Fibroblast of lung (primary cell): Measurements from ENCODE around the gene THOP1. TPM values are rescaled to one million over a fixed set of nuclear protein-coding genes. Genes with fewer than 3 reads are reported as not detected.

Experiments
- DNase-seq, 2 donors: peaks; one replicate each; pipeline versions ENCODE4 v3.0.0 to v3.0.0-alpha.2; 2010; ENCODE audit warnings: low read depth in 2 of 2
- H2AFZ ChIP-seq: 2 replicates; pipeline ENCODE4 v1.5.1; 2012; ENCODE audit warnings: low read length, control low read depth, inconsistent platforms
- H3K27ac ChIP-seq: 2 replicates; pipeline ENCODE4 v1.5.1; 2011; ENCODE audit warnings: low read length, control low read depth; ENCODE audit not compliant: insufficient read depth
- H3K27me3 ChIP-seq: 2 replicates; pipeline ENCODE4 v1.5.1; 2011; ENCODE audit warnings: mild to moderate bottlenecking, low read length; ENCODE audit not compliant: control insufficient read depth, insufficient read depth
- H3K36me3 ChIP-seq: 2 replicates; pipeline ENCODE4 v1.5.1; 2011; ENCODE audit warnings: low read length; ENCODE audit not compliant: control insufficient read depth, insufficient read depth
- H3K4me1 ChIP-seq: 2 replicates; pipeline ENCODE4 v1.5.1; 2011; ENCODE audit warnings: low read length; ENCODE audit not compliant: control insufficient read depth, insufficient read depth; ENCODE audit errors: extremely low read depth
- H3K4me2 ChIP-seq: 2 replicates; pipeline ENCODE4 v1.5.1; 2011; ENCODE audit warnings: low read length, control low read depth; ENCODE audit not compliant: insufficient read depth; ENCODE audit errors: extremely low read depth
- H3K4me3 ChIP-seq, 4 experiments: fragments of 200-600 bp in 1 of 4; sonication (generic) in 1 of 4; replicated peaks in 1 of 4; 2 replicates each; pipeline ENCODE4 v1.5.1; 2011 to 2016; ENCODE audit warnings: low read length in 4 of 4, low read depth in 3 of 4, mild to moderate bottlenecking in 3 of 4, control low read depth in 2 of 4, inconsistent platforms in 1 of 4, mixed read lengths in 1 of 4; ENCODE audit not compliant: insufficient read depth in 1 of 4; ENCODE audit errors: control extremely low read depth in 1 of 4
- H3K79me2 ChIP-seq: 2 replicates; pipeline ENCODE4 v1.5.1; 2012; ENCODE audit warnings: mild to moderate bottlenecking, low read length, inconsistent platforms; ENCODE audit not compliant: control insufficient read depth, insufficient read depth
- H3K9ac ChIP-seq: 2 replicates; pipeline ENCODE4 v1.5.1; 2011; ENCODE audit warnings: mild to moderate bottlenecking, low read length, control low read depth; ENCODE audit not compliant: insufficient read depth
- H3K9me3 ChIP-seq: 2 replicates; pipeline ENCODE4 v1.5.1; 2012; ENCODE audit warnings: low read depth, low read length; ENCODE audit not compliant: control insufficient read depth, insufficient read depth
- H4K20me1 ChIP-seq: 2 replicates; pipeline ENCODE4 v1.5.1; 2011; ENCODE audit warnings: low read length; ENCODE audit not compliant: control insufficient read depth, insufficient read depth; ENCODE audit errors: extremely low read depth
- EZH2 ChIP-seq: IDR thresholded peaks from 2 replicates; pipeline ENCODE4 v1.5.1; 2012; ENCODE audit warnings: low read length, control low read depth, mild to moderate bottlenecking; ENCODE audit errors: missing control alignments
- polyA plus RNA-seq, 2 donors: library from polyadenylated mRNA; depleted of rRNA in 1 of 2; stranded (reverse) in 1 of 2; unstranded in 1 of 2; fragments of >200 nt; gene quantifications; 2 replicates each; pipeline ENCODE4 v1.2.1, GENCODE V29; 2011 to 2012; ENCODE audit warnings: missing spikeins in 1 of 2
- total RNA-seq: library from RNA; depleted of rRNA; stranded (reverse); fragments of >200 nt; gene quantifications from 2 replicates; pipeline ENCODE4 v1.2.1, GENCODE V29; 2014
- TF ChIP-seq, protein P1 (sequence below), 2 donors: IDR thresholded peaks in 1 of 2; conservative IDR thresholded peaks in 1 of 2; 1 replicate in 1 of 2; 2 replicates in 1 of 2; pipeline ENCODE4 v1.5.1; 2011 to 2012; ENCODE audit warnings: low read length in 2 of 2, control low read depth in 1 of 2, inconsistent platforms in 1 of 2, low read depth in 1 of 2, mild to moderate bottlenecking in 1 of 2

THOP1 gene
- total and polyA plus RNA-seq, 2 donors (not counting 1 experiment from before 2014, with no cell fraction given): 23.6 to 49.5 TPM

DNA sequence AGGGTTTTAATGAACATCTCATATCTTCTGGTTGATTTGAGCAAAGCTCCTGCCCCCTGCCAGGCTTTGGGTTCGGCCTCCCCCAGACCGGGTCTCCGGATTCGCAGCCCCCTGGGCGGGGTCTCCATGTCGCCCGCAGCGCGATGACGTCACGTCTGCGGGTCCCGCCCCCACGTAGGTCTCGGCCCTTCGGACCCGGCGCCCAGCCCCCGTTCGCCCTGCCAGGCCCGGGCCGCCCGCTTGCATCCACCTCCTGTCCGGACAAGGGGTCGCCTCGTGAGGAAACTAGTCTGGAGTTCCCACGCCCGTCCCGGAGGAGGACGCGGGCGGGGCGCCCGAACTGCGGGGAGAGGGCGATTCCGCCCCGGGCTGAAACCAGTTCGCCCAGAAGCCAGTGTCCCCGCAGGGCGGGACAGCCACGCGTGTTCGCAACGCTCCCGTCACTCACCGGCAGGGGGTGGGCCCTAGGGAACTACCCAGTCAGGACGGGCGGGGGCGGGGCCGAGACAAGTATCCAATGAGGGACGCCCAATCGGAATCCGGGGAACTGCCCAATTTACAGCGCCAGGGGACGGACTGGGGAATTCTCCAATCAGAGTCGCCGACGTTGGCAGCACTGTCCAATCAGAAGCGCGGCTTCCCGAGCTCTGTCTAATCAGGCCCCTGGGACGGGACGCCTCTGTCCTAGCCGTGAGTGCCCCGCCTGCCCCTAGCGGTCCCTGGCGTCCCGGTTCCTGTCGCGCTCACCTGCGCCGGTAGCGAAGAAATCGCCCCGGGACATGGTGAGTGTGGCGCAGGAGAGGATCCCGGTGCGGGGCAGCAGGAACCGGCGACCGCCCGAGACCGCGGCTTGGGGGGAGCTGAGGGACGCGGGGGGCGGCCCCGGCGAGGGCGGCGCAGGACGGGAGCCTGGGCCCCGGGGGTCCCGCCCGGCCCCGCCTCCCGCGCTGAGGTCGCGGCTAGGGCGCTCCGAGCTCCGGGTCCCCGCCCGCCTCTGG, 55.8 kb downstream of the THOP1 start, which contains the start of gene ZNF555:
ZNF555 (plus strand) TSS at position 682 of the 998 bp plus-strand sequence; CDS start at position 780, 98 bp downstream.
- TF ChIP-seq, protein P1, sequence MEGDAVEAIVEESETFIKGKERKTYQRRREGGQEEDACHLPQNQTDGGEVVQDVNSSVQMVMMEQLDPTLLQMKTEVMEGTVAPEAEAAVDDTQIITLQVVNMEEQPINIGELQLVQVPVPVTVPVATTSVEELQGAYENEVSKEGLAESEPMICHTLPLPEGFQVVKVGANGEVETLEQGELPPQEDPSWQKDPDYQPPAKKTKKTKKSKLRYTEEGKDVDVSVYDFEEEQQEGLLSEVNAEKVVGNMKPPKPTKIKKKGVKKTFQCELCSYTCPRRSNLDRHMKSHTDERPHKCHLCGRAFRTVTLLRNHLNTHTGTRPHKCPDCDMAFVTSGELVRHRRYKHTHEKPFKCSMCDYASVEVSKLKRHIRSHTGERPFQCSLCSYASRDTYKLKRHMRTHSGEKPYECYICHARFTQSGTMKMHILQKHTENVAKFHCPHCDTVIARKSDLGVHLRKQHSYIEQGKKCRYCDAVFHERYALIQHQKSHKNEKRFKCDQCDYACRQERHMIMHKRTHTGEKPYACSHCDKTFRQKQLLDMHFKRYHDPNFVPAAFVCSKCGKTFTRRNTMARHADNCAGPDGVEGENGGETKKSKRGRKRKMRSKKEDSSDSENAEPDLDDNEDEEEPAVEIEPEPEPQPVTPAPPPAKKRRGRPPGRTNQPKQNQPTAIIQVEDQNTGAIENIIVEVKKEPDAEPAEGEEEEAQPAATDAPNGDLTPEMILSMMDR (conservative IDR thresholded peaks at IDR 0.05 in 1 of 2, IDR thresholded peaks at IDR 0.05 in 1 of 2; ENCODE audit: low read depth in 1 of 2, low read length in 2 of 2): peak in 1 of 2 donors; percentile 26
- no peak for TF ChIP-seq EZH2
- peak; percentile 99 for DNase-seq
- Histone ChIP-seq H3K27me3 (no peaks in the 10 kb centered on the region), H3K4me2 (peak within 1 kb of the TSS; percentile 92), H3K4me1 (no peaks in the 10 kb centered on the region), H4K20me1 (no peaks in the 10 kb centered on the region), H3K27ac (peak within 1 kb of the TSS; percentile 85), H3K9ac (peak within 1 kb of the TSS; percentile 85), H3K4me3 (peak within 1 kb of the TSS; percentile 67 to 83 (median 80)), H3K79me2 (peaks cover 2% of the 10 kb centered on the region), H2AFZ (peak within 1 kb of the TSS; percentile 84), H3K9me3 (no peaks in the 10 kb centered on the region), H3K36me3 (no peaks in the 10 kb centered on the region)

DNA sequence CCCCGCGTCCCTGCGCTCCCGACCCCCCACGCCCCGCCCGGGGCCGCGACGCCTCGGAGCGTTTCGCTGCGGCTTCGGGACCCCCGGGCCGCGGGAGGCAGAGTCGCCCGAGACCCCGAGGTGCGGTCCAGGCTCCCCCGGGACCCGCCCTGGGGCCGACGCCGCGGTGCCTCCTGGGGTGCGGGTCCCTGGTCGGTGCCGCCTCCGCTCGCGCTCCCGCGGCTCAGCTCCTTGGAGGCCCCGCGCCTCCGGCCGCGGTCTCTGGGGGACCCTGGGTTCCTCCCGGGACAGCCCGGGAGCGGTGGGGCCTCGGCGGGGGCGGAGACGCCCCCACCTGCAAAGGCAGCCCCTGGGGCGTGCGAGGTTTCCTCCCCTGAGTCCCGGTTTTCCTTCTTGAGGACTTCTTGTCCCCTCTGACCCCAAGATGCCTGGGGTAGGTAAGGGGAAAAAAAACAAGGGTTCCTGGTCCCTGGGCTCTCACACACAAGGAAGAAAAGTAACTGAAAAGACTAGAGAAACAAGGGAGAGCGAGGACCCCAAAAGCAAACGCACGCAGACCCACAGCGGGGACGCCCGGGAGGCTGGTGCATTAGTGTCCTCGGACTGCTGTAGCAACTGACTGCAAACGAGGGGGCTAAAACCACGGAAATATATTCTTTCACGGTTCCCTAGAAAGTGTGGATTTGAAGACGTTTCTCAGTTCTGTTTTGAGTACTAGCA, 56.7 kb downstream of the THOP1 start:
- peaks cover 2% of the 10 kb centered on the region for H3K79me2 ChIP-seq
- H3K4me1 ChIP-seq: no peaks in the 10 kb centered on the region
- no peaks in the 10 kb centered on the region for H3K36me3 ChIP-seq
- peak overlapping the region; percentile 32 for H3K27ac ChIP-seq
- peak overlapping the region; percentile 85 for H3K9ac ChIP-seq
- H2AFZ ChIP-seq: no peak overlapping the region
- no peaks in the 10 kb centered on the region for H4K20me1 ChIP-seq
- H3K4me2 ChIP-seq: peak overlapping the region; percentile 92
- DNase-seq: no peak
- no peak for TF ChIP-seq EZH2
- TF ChIP-seq, protein P1 (conservative IDR thresholded peaks at IDR 0.05 in 1 of 2, IDR thresholded peaks at IDR 0.05 in 1 of 2; ENCODE audit: low read depth in 1 of 2, low read length in 2 of 2): no peak
- H3K27me3 ChIP-seq: no peaks in the 10 kb centered on the region
- H3K9me3 ChIP-seq: no peaks in the 10 kb centered on the region
- peak overlapping the region; percentile 63 to 83 (median 80) for H3K4me3 ChIP-seq

DNA sequence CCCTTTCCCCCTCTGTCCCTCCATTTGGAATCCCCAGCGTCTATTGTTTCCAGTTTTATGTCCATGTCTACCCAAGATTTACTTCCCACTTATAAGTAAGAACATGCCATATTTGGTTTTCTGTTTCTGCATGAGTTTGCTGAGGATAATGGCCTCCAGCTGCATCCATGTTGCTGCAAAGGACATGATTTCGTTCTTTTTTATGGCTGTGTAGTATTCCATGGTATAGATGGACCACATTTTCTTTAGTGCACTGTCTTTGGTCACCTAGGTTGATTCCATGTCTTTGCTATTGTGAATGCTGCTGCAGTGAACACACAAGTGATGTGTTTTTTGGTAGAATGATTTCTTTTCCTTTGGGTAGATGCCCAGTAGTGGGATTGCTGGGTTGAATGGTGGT, 59.8 kb downstream of the THOP1 start:
- Histone ChIP-seq H3K79me2 (peaks cover 2% of the 10 kb centered on the region), H3K36me3 (no peaks in the 10 kb centered on the region), H3K9ac (no peak overlapping the region), H2AFZ (no peak overlapping the region), H3K4me2 (no peak overlapping the region), H3K9me3 (no peaks in the 10 kb centered on the region), H3K4me3 (no peak overlapping the region), H4K20me1 (no peaks in the 10 kb centered on the region), H3K4me1 (no peaks in the 10 kb centered on the region), H3K27me3 (no peaks in the 10 kb centered on the region), H3K27ac (no peak overlapping the region)
- no peak for DNase-seq
- TF ChIP-seq, protein P1 (conservative IDR thresholded peaks at IDR 0.05 in 1 of 2, IDR thresholded peaks at IDR 0.05 in 1 of 2; ENCODE audit: low read depth in 1 of 2, low read length in 2 of 2): no peak
- no peak for TF ChIP-seq EZH2
